AG09319 (cell line): ENCODE measurements around the gene SLC25A1.
A peak's percentile ranks its signal among the peaks of the same experiment; 100 is the strongest.

Experiments
- DNase-seq: peaks from one replicate; pipeline ENCODE4 v3.0.0-alpha.2; 2010; ENCODE audit warnings: low read depth; ENCODE audit errors: extremely low read depth
- CTCF ChIP-seq: IDR thresholded peaks from 2 replicates; pipeline ENCODE4 v1.5.1; 2011; ENCODE audit warnings: low read depth, mild to moderate bottlenecking, inconsistent platforms, low read length, moderate library complexity

The SLC25A1 gene

GRCh38 chr22:19178657-19179496 lies at the start of gene SLC25A1:
TSS of gene SLC25A1 (minus strand) at chr22:19178736. CDS start at chr22:19178673, 63 bp downstream.
- no peak for TF ChIP-seq CTCF
- peak; percentile 56 for DNase-seq

- no peak for DNase-seq
Observed at GRCh38 chr22:19228179-19228578, 49.6 kb upstream of the SLC25A1 start.

GRCh38 chr22:19226428-19226827 lies 47.9 kb upstream of the SLC25A1 start:
- DNase-seq: no peak
- no peak for TF ChIP-seq CTCF

More at GRCh38 chr22:19228179-19228578, 49.6 kb upstream of the SLC25A1 start:
- no peak for TF ChIP-seq CTCF

GRCh38 chr22:19225560-19225959 lies 47.0 kb upstream of the SLC25A1 start:
- no peak for DNase-seq
- no peak for TF ChIP-seq CTCF

GRCh38 chr22:19224985-19225384 lies 46.4 kb upstream of the SLC25A1 start:
- no peak for DNase-seq
- TF ChIP-seq CTCF: no peak

- no peak for TF ChIP-seq CTCF
- no peak for DNase-seq
Observed at GRCh38 chr22:19224557-19224956, 46.0 kb upstream of the SLC25A1 start.

GRCh38 chr22:19223617-19224016 lies 45.1 kb upstream of the SLC25A1 start:
- DNase-seq: no peak
- TF ChIP-seq CTCF: no peak
